HEK293 (cell line): Measurements from ENCODE around the gene ZNF396.

Source experiments
- ZNF549 ChIP-seq: fragments of 450-650 bp; IDR thresholded peaks from 2 replicates; pipeline ENCODE4 v1.5.1; 2018; ENCODE audit warnings: missing biosample characterization, missing genetic modification characterization, mild to moderate bottlenecking, inconsistent platforms, moderate library complexity
- ZNF785 ChIP-seq: fragments of 450-650 bp; formaldehyde crosslinking; IDR thresholded peaks from 2 replicates; pipeline ENCODE4 v1.5.1; 2016; ENCODE audit warnings: missing biosample characterization, missing genetic modification characterization
- ZSCAN30 ChIP-seq: fragments of 450-650 bp; IDR thresholded peaks from 2 replicates; pipeline ENCODE4 v1.5.1; 2018; ENCODE audit warnings: missing biosample characterization, mild to moderate bottlenecking, missing genetic modification characterization, moderate library complexity

DNA sequence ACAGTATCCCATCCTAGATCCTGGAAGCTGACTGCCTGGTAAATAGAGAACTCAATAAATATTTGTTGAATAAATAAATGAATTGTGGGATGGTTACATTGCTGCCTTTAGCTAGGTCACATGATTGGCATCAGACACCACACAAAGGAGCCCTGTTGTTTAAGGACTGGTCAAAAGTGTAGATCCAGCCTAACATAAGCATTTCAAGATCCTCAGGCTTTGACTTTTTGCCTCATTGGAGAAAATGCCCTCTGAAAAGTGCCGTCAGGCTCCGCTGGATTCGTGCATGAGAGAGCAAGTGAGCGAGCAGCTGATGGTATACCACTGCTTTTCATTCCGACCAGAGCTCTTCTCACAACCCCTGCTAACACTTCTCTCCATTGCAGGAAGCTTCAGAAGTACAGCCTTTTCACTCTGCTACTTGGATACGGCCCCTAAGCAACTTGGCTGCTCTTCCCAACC is 31.6 kb downstream of the ZNF396 start:
- TF ChIP-seq ZNF549 (tag by site-specific recombination) (no peak), ZNF785 (tag by site-specific recombination) (no peak), ZSCAN30 (no peak)
